ENCODE results near the gene NCL.

The NCL gene, protein sequence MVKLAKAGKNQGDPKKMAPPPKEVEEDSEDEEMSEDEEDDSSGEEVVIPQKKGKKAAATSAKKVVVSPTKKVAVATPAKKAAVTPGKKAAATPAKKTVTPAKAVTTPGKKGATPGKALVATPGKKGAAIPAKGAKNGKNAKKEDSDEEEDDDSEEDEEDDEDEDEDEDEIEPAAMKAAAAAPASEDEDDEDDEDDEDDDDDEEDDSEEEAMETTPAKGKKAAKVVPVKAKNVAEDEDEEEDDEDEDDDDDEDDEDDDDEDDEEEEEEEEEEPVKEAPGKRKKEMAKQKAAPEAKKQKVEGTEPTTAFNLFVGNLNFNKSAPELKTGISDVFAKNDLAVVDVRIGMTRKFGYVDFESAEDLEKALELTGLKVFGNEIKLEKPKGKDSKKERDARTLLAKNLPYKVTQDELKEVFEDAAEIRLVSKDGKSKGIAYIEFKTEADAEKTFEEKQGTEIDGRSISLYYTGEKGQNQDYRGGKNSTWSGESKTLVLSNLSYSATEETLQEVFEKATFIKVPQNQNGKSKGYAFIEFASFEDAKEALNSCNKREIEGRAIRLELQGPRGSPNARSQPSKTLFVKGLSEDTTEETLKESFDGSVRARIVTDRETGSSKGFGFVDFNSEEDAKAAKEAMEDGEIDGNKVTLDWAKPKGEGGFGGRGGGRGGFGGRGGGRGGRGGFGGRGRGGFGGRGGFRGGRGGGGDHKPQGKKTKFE

DNA sequence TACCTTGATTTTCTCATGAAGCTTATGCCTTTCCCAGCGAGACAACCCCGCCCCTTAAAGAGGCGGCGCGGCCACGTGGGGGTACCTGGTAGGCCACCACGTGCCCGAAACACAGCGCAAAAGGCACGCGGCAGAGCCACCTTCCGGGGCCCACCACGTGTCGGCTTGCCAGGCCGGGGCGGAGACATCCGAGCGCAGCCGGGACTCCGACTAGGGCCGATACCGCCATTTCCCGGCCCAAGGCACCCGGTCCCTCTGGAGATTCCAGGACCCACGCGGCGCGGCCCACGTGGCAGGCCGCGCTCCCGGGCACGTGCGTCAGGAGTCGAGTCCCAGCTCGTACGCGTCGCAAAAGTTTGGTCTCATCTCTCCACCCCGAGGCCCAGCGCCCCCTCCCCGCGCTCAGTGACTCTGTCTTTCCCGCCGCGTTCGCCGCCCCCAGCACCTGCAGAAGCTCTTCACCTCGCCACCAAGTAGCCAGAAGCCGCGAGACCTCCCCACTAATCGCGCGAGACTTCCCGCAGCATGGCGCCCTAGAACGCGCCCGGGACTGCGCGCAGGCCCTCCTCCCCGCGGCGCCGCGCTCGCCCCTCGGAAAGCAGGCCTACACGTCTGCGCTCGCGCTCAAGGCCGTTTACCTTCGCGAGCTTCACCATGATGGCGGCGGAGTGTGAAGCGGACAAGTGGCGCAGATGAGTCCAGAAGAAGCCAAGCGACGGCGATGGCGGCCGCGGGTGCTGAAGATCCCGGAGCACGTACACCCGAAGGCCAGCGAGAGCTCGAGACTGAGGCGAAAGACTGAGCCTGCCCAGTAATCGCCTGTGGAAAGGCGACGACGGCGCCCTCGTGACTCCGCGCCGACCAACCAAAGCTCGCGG is at the start of gene NCL:
Gene NCL (minus strand): TSS at position 787 of the 878 bp plus-strand sequence. CDS start 131 bp downstream, at position 656.
- DNase-seq = peak; percentile 96

DNA sequence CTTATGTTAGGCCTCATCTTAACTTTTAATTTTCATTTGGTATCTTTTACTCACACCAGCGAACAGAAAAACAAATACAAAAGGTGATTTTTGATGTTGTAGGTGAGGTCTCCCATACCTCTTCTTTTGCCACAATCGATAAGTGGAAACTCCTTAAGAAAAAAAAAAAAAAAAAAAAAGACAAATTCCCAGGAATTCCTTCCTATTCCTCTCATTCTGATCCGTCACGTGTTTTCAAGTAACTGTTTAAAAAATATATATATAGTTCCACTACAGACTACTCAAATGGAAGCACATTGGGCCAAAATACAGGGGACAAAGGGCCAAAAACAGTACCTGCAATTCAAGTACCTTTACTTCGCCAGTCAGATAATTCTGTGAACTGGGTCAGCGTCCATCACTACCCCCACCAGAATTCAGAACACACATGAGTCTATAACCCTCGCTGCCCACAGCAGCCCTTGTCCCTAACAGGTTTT is 49.5 kb upstream of the NCL start:
- DNase-seq = no peak

DNA sequence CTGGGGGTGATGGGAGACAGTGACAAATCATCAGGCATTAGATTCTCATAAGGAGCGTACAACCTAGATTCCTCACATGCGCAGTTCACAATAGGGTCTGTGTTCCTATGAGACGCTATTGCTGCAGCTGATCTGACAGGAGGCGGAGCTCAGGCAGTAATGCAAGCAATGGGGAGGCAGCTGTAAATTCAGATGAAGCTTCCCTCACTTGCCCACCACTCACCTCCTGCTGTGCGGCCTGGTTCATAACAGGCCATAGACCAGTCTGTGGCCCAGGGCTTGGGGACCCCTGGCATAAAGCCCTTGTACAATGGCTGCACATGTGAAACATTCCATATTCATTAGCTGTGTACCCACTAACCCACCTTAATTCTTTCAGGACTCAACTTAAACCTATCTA is 47.9 kb upstream of the NCL start:
- DNase-seq = no peak

DNA sequence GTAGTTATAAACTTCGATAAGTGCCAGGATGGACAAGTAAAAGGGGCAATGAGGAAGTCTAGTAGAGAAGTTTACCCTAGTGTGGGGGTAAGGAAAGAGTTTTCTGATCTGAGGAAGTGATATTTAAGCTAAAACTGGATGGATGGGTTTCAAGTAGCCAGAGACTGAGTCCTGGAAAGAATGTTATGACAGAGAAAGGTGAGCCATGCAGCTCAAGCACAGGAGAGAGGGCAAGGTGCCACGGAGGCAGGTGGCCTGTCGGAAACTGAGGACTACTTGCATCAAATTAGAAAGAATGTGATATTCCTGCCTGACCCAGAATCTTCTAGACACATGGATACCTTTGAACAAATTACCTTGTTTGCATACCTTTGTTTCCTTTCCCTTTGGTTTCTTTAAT is 39.5 kb upstream of the NCL start:
- no peak for DNase-seq

DNA sequence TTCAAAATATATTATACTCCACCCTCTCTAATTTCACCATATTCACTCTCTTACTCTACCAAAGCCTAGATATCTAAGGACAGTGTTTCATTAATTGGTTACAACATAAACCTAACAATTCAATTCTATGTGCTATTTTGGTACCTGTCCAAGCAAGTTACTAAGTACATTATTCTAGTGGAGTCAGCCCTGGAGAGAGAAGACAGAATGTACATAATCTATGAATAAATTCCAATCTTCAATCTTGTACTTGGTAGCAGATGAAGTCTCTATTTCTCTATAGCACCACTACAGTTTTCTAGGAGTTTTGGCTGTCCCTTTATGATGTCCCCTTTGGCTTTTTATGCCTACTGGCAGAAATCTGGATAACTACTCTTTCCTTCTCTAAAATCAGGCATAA is 38.3 kb upstream of the NCL start:
- no peak for DNase-seq

DNA sequence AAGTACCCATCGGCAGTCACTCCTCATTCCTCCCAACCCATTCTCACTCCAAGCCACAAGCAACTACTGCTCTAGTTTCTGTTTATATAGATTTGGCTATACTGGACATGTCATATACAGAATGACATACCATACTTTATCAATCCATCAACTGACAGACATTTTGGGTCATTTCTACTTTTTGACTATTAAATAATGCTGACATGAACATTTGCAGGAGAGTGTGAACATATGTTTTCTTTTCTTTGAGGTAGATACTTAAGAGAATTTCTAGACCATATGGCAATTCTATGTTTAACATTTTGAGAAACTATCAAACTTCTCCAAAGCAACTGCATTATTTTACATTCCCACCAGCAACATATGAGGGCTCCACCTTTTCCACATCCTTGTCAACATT is 33.4 kb upstream of the NCL start:
- DNase-seq = no peak

DNA sequence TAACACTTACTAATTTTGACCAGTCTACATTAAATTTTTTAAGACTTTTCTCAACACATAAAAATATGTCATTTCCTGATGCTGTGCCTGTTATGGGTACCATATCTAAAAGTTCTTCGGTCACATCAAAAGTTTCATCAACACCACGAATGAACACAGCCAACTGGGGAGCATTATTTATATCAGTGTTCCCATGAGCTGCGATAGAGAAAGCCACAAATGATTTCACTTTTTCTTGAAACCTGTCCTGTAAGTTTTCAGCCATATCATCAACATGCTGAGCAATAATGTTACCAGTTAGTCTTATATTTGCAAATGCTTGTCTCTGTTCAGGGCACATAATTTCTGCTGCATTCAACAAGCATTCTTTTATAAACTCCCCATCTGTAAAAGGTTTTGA is 30.4 kb upstream of the NCL start:
- no peak for DNase-seq

DNA sequence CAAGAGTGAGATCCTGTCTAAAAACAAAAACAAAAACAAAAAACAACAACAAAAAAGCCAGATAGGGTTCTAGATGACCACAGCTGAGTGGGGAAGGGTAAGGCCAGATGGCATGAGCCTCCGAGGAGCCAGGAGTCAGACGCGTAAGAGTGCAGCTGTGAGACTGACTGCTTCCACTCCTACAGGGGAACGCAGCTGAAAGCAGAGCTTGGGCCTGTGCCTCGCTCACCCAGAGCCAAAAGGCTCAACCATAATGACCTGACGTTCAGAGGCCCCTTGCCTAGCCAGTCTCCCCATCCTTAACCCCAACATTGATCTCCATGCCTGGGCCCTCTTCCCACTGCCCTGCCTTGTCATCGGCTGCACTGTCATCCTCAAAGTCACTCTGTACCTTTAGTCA is 26.5 kb upstream of the NCL start:
- DNase-seq = no peak

DNA sequence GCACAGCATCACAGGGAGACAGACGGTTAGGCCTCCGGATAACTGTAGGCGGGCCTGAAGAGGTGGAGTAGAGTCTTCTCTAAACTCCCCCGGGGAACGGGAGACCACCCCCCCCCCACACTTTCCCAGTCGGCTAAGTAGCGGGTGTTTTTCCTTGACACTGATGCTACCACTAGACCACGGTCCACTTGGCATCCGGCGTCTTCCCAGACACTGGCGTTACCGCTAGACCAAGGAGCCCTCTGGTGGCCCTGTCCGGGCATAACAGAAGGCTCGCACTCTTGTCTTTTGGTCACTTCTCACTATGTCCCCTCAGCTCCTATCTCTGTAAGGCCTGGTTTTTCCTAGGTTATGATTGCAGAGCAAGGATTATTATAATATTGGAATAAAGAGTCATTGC is 25.7 kb upstream of the NCL start:
- DNase-seq = peak; percentile 75

DNA sequence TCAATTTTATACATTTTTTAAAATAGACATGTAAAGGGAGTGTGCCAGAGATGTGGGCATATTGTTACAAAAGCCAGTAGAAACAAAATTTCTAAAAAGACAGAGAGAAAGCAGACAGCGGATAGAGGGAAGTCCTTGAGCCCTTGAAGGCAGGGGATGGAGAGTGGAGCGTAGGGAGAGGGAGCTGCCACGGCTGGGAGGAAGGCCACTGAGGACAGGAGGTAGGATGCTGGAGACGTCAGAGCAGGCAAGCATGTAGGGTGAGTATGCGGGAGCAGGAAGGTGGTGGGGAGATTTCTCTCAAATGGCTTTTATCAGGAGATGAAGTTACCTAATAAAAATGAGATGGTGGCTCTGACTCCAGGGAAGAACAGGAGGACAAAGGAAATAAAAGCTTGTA is 24.0 kb upstream of the NCL start:
- DNase-seq = no peak

DNA sequence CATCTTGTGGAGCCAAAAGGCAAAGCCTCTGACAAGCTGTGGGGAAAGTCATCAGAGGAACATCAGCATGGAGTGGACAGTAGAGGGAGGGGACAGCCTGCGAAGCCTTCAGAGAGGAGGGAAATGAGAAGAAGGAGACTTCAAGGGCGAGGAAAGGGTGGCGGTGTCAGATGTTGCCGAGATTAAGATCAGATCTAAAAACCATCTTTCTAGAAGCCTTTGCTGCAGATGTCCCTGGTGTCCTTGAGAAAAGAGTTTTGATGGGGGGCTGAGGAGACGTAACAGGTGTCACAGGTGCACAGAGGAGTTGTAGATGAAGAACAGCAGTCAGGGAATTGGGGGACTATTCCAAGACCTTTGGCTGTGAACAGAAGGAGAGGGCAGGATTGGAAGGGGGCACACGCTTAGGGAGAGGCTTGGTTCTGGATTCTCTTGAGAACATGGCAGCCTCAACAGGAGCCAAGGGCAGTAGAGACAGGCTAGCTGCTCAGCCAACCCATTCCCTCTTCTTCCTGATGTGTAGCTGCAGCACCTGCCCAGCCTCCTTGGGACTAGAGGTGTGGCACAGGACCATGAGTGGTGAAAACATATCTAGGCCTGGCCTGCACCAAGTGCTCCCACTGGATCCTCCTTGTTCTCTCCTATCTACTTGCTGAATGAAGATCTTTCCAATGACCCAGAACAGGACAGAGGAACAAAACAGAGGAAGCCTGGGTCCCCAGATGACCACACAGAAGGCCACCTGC is 22.7 kb upstream of the NCL start:
- DNase-seq = no peak

DNA sequence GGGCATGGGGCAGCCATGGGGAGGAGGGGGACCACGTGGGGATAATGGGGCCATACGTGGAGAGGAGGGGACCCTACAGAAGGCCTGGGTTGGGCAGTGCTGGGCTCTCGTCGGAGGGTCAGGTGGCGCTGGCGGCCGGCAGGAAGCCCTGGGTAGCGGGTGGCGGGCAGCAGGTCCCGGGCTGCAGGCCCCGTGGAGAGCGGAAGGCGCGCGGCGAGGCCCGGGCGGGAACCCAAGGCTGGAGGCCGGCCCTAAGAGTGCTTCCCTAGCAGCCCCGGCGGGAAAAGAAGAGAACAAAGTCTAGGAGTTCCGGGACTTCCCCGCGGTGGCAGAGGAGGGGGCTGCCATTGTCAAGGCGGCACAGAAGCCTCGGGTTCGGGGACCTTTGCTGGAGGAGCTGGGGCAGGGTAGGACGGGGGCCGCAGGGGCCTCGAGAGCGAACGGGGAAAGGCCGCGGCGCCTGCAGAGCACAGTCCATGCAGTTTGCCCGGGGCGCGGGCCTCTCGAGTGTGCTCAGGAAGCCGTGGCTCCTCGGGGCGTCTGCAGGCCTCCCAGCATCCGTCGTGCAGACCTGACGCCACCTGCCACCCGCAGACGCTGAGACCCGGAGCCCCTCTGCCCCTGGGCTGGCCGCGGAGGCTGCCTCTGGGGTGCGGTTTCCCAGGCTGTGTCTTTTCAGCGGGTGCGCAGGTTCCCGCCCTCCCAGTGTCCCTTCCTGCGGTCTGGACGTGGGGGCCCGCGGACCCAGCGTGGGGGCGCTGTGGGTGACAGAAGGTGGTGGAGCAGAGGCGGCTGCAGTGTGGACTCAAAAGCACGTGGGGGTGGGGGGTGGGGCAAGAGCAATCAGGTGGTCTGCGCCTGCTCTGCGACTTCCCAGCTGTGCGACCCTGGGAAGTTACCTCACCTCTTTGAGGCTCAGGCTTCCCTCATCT is 19.4 kb upstream of the NCL start:
- DNase-seq = peak; percentile 75

DNA sequence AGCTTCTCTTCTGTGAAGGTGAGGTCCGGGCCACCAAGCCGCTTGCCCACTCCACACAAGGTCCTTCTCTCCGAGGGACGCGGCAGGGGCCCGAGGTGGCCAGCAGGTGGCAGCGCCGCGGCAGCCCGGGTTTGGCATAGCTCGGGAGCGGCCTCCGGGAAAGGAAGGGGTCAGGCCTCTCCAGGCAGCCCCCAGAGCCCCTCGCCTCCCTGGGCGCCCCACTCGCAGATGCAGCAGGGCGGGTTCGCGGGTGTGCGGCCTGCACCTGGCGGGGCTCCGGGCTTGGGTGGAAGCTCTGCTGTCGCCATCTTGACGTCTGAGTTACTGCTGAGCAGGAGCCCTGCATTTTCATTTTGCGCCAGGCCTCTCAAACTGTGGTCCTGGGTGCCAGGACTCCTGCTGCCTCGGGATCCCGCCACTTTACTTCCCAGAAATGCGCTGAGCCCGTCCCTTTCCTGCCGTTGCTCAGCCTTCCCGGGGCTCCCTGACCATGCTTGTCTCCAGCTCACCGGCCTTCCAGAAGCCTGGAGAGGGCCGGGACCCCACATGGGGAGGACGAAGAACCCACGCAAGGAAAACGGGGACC is 18.6 kb upstream of the NCL start:
- DNase-seq = peak; percentile 91

DNA sequence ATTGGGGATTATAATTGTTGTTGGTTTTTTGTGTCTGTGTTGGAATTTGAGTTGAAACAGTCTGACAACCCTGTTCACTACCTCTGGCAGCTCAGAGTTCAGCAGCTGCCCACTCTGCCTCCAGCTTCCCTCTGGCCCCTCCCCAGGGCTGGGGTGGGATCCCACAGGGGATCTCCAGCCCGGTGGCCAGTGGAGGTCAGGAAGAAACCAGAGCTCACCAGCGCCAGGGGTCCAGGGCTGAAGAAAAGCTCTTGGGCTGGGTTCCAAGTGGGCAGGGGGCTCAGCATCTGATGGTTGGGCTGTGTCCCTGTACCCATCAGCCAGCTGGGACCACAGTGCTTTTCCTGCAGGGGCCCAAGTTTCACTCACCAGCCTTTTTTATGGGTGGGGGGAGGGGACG is 16.5 kb upstream of the NCL start:
- DNase-seq = no peak

DNA sequence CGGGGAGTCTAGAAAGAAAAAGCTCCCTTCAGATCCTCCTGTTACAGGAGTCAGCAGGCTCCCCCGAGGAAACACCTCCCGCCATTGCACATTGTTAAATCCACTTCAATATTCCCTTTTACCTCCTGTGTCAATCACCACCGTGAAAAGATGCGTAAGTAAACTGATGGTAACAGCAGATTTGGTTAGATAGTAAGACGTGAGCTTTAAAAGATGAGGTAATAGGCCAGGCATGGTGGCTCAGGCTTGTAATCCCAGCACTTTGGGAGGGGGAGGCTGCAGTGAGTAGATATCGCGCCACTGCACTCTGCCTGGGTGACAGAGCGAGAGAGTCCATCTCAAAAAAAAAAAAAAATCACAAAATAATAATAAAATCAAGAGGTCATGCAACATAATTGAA is 15.2 kb upstream of the NCL start:
- no peak for DNase-seq

DNA sequence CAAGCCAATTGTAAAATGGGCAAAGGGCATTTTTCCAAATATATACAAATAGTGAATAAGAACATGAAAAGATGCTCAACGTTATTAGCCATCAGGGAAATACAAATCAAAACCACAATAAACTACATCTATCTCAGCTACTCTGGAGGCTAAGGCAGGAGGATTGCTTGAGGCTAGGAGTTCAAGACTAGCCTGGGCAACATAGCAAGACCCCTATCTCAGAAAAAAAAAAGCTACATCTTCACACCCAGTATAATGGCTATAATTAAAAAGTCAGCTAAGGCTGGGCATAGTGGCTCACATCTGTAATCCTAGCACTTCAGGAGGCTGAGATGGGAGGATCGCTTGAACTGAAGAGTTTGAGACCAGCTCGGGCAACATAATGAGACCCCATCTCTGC is 12.6 kb upstream of the NCL start:
- no peak for DNase-seq

DNA sequence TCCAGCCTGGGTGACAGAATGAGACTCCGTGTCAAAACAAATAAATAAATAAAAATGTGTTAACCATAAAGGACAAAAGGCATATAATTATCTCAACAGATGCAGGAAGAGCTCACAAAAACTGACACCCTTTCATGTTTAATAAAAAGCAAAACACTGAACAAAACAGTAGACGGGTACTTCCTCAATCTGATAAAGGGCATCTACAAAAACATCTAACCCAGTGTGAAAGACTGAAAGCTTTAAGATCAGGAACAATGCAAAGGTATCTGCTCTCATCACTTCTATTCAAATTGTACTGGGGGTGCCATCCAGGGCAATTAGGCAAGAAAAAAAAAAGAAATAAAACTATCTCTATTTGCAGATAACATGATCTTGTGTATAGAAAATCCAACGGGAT is 11.7 kb upstream of the NCL start:
- DNase-seq = no peak

DNA sequence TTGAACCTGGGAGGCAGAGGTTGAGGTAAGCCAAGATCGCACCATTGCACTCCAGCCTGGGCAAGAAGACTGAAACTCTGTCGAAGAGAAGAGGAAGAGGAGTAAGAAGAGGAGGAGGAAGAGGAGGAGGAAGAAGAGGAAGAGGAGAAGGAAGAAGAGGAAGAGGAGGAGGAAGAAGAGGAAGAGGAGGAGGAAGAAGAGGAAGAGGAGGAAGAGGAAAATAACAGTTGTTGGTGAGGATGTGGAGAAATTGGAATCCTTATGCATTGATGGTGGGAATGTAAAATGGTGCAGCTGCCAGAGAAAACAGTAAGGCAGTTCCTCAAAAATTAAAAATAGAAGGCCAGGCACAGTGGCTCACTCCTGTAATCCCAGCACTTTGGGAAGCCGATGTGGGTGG is 8.5 kb upstream of the NCL start:
- no peak for DNase-seq

DNA sequence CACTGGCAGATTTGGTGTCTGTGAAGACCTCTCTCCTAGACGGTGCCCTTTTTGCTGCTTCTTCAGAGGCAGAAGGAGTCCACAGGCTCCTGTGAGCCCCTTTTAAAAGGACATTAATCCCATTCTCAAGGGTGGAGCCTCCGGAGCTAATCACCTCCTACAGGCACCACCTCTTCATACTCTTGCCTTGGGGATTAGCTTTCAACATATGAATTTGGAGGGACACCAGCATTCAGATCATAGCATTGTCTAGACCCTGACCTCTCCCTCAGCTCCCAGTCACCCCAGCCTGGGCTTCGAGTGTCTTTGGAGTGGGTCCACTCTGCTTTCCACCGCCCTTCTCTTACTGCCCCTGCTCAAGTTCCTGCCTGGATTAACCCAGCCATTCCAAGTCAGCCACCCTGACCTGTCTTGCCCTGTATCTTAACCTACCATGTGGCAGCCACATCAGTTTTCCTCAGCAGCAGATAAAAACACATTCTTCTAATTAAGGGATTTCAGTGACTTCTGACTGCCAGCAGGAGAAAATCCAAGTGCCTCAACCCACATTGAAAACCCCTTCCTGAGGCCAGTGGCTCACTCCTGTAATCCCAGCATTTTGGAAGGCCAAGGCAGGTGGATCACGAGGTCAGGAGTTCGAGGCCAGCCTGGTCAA is 6.1 kb upstream of the NCL start:
- peak; percentile 44 for DNase-seq

DNA sequence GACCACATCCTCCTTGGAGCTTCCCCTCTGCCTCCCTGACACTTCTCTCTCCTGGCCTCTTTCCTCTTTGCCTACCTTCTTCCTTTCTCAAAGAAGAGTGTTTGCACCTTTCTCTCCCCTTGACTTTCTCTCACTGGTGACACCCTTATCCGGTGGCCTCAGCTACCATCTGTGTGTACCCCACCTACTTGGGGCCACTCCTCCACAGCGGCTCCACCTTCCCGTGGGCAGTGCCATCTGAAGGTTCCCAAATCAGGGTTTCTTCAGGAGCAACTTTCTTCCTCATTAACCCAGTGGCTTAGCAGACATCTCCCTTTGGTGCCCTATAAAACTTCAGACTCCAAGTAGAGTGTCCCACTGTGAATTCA is 5.3 kb upstream of the NCL start:
- peak; percentile 17 for DNase-seq
